Suppressor macrophage (primary cell): ENCODE data around the gene COL5A1.
"Not testable (repeated sequence)": the region's sequence is repeated elsewhere in the genome, so short reads cannot be mapped to it uniquely, and the experiment has no call there.

Experiments
- DNase-seq, 4 experiments: peaks; one replicate each; pipeline ENCODE4 v3.0.0-alpha.2; 2020 to 2022

Gene COL5A1

GRCh38 chr9:134679616-134680392 is 38.2 kb downstream of the COL5A1 start:
- no peak for DNase-seq

GRCh38 chr9:134680393-134681060 is 38.9 kb downstream of the COL5A1 start:
- no peak for DNase-seq

- no peak for DNase-seq
Measured at GRCh38 chr9:134681061-134681661, 39.6 kb downstream of the COL5A1 start.

GRCh38 chr9:134682026-134682425 is 40.4 kb downstream of the COL5A1 start:
- no peak for DNase-seq

GRCh38 chr9:134682651-134683364 is 41.2 kb downstream of the COL5A1 start:
- no peak for DNase-seq

- DNase-seq, result no peak
Measured at GRCh38 chr9:134683714-134684374, 42.2 kb downstream of the COL5A1 start.

- DNase-seq, result no peak
Measured at GRCh38 chr9:134684375-134684723, 42.7 kb downstream of the COL5A1 start.

- not testable (repeated sequence) for DNase-seq
Measured at GRCh38 chr9:134684941-134685340, 43.3 kb downstream of the COL5A1 start.

GRCh38 chr9:134685784-134686183 is 44.2 kb downstream of the COL5A1 start:
- no peak for DNase-seq

GRCh38 chr9:134686896-134687295 is 45.3 kb downstream of the COL5A1 start:
- DNase-seq, result no peak

GRCh38 chr9:134687556-134687955 is 46.0 kb downstream of the COL5A1 start:
- DNase-seq, result no peak

- DNase-seq, result no peak
Measured at GRCh38 chr9:134688231-134688630, 46.6 kb downstream of the COL5A1 start.

- no peak for DNase-seq
Measured at GRCh38 chr9:134688661-134689320, 47.2 kb downstream of the COL5A1 start.

- DNase-seq, result peak; percentile 57 to 78 (median 60)
Measured at GRCh38 chr9:134689321-134690181, 47.9 kb downstream of the COL5A1 start.

- DNase-seq, result no peak
Measured at GRCh38 chr9:134690301-134690751, 48.7 kb downstream of the COL5A1 start.

- no peak for DNase-seq
Measured at GRCh38 chr9:134690946-134691694, 49.5 kb downstream of the COL5A1 start.

GRCh38 chr9:134691695-134692572 is 50.3 kb downstream of the COL5A1 start:
- DNase-seq, result no peak

- DNase-seq, result no peak
Measured at GRCh38 chr9:134692573-134692860, 50.9 kb downstream of the COL5A1 start.

- no peak for DNase-seq
Measured at GRCh38 chr9:134693011-134693410, 51.4 kb downstream of the COL5A1 start.
